Islet precursor cell (in vitro differentiated cells): ENCODE results near the gene UBA6.
"Not testable (repeated sequence)": the region's sequence is repeated elsewhere in the genome, so short reads cannot be mapped to it uniquely, and the experiment has no call there.

Experiments used
- DNase-seq: peaks from one replicate; pipeline ENCODE4 v3.0.0-alpha.2; 2018

The UBA6 gene

GRCh38 chr4:67659065-67659464 lies 41.9 kb downstream of the UBA6 start:
- no peak for DNase-seq

GRCh38 chr4:67658302-67658701 lies 42.7 kb downstream of the UBA6 start:
- no peak for DNase-seq

DNA sequence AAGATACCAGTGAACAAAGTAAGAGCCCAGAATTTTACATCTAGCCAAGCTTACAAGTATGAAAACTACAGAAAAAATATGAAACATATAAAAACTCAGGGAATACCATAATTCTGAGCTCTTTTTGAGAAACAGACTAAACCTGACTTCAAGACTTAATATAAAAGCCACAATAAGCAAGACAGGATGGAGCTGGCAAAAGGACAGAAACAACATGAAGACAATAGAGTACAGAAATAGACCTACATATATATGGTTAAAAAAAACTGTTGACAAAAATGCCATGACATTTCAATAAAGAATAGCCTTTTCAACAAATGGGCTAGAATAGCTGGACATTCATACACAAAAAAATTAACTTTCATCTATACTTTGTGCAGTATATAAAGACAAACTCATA lies 49.4 kb downstream of the UBA6 start:
- no peak for DNase-seq

DNA sequence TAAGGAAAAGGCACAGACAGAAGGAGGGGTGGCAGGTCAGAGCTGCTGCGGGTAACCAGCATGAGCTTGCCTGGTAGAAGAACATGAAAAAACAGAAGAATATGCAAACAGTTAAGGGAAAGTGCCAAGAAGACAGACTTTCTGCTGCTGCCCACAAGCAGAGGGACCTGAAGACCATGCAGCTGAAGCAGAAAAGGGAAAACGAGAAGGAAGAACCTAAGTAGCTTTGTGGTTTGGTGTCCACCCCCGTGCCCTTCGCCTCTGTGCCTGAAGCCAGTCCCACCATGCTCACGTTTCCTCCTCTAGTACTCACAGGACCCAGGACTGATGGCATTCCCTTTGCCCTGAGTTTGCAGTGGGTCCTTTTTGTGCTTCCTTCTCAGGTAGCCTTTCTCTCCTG lies 62.8 kb downstream of the UBA6 start:
- DNase-seq = no peak

GRCh38 chr4:67636978-67637377 lies 64.0 kb downstream of the UBA6 start:
- not testable (repeated sequence) for DNase-seq

DNA sequence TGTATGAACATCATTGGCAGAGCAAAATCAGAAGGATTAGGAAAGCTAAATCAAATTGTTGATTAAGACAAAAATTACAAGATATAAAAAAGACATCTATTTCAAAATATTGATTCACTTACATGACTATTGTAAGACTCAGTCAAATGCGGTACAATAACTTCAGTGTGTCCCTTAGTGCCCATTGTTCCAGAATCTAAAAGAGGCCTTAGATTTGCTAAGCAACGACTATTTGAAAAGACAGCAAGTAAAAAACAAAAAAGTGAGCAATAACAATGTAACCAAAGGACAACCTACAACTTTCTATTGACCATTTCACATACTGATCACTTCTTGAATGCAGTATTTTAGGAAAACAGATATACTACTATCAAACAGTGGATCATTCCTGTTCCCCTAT lies 65.6 kb downstream of the UBA6 start:
- no peak for DNase-seq

- no peak for DNase-seq
These were observed 66.2 kb downstream of the UBA6 start for GRCh38 chr4:67634741-67635140.

DNA sequence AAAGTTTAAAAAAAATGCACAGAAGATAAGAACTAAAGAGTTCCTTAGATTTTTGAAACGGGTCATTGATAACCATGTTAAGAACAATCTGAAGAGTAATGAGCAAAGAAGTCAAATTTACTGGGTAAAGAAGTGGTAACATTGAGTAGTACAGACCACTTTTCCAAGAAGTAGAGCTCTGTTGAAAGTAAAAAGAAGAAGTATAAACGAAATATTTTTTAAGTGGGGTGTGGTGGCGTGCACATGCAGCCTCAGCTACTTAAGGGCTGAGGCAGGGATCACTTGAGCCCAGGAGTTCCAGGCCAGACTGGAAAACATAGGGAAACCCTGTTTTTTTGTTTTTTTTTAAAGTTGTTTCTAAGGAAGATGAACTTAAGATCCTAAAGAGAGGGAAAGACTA lies 68.5 kb downstream of the UBA6 start:
- no peak for DNase-seq

- DNase-seq = no peak
These were observed 76.0 kb downstream of the UBA6 start for GRCh38 chr4:67624939-67625338.

DNA sequence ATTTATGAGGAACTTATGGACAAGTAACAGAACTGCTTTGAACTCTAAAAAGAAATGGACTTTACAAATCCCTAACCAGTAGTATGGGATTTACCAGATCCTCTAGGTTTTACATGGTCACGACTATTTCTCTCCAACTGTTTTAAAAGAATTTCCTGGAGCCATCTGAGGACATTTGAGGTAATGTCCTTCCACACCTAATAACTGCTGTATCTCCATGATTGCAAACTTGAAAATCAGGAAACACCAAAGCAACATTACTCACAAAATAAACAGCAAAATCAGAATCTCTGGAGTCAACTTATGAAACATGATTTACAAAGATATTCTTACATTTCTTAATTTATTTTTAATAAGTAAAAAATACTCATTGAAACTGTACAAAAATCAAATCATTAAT lies 84.5 kb downstream of the UBA6 start:
- DNase-seq = no peak

GRCh38 chr4:67615119-67615518 lies 85.8 kb downstream of the UBA6 start:
- DNase-seq = no peak

DNA sequence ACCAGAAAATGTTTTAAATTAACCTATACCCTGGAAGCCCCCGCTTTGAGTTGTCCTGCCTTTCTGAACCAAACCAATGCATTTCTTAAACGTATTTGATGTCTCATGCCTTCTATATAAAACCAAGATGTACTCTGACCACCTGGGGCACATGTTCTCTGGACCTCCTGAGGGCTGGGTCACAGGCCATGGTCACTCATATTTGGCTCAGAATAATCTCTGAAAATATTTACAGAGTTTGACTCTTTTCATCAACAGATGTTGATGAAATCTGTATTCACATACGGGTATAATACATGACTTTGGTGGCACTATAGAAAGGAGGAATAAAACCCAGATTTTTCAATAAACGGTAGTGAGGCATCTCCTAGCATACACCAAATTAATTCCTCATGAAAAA lies 86.8 kb downstream of the UBA6 start:
- no peak for DNase-seq

- no peak for DNase-seq
These were observed 92.9 kb downstream of the UBA6 start for GRCh38 chr4:67608027-67608426.

DNA sequence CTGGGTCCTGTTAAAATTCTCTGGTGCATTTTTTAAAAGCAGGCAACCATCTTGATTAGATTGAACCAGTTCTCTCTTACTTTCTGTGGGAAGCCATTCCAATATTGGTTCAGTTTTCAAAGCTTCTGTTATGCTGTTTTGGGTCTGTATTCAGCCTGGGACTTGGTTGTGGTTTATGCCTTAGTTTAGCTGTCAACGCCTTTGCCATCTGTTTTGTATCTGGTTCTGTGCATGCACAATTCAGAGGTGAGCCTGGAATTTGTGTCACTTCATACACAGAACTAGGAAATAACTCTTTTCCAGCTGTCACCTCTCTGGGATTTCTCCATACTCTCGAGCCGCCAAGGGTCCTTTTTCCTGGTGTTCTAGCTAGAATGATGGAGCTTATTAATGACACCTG lies 96.2 kb downstream of the UBA6 start:
- DNase-seq = no peak

DNA sequence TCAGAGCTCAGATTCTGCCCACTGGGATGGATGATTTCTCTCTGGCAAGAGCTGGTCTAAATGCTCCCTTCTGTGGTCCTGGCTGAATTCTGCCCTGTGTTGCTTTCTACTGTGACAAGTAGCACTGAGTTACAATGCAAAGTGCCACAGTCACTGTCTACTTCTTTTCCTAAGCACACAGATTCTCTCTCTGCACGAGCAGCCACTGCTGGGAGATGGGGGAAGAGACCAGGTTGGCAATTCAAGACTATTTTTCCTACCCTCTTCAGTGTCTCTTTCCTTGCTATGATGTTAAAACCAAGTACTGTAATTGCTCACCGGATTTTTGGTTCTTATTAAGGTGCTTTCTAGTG lies 97.0 kb downstream of the UBA6 start:
- DNase-seq = no peak

DNA sequence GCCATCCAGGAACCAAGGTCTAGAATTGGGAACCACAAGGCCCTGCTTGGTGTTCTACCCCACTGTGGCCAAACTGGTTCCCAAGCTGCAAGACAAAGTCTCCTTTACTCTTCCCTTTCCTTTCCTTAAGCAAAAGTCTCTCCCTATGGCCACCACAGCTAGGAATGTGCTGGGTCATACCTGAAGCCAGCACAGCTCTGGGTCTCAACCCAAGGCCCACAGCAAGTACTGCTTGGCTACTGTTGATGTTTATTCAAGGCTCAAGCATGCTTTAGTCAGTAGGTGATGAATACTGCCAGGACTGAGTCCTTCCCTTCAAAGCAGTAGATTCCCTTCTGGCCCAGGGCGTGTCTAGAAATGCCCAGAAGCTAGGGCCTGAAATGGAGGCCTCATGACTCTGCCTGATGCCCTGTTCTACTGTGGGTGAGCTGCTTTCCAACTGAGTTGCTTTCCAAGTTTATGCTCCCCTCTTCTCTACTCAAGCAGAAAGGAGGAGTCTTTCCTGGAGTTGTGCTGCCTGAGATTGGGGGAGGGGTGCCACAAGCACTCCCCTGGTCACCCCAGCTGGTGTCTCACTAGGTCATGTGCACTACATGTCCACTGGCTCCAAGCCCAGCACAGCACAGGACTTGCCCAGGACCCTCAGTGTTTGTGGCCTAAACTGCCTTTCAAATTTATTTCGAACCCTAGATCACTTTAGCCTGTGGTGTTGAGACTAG lies 97.5 kb downstream of the UBA6 start:
- DNase-seq = no peak

- no peak for DNase-seq
These were observed 107.2 kb downstream of the UBA6 start for GRCh38 chr4:67593741-67594175.

DNA sequence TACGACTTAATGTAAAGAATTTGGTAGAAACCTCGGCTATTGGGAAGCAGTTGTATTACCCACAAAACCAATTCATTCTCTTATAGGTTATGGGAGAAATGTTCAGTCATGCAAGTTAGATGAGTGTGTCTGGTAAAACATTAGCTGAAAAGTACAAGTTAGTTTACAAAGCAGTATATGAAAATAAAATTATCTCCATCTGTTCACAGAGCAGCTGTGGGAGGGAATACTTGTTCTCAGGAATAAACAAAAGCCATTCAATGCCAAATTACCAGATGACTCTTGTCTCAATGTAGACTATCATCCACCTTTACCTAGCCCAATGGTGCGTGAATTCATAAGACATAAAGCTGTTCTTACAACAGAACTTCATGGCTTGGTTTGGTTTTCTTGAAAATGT lies 113.8 kb downstream of the UBA6 start:
- no peak for DNase-seq

DNA sequence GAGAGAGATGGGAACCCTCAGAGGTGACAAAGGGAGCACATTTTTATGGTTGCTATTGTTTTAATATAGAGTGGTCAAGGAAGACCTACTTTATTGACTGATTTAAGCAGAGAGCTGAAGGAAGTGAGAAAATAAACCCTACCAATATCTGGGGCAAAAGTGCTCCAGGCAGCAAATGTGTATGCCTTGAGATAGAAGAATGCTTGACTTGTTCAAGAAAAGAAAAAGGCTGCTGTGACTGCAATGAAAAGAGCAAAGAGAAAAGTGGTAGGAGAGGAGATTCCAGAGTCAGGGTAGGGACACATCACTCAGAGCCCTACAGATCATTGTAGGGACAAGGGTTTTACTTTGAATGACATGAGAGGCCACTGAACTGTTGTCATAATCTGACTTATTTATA lies 116.5 kb downstream of the UBA6 start:
- no peak for DNase-seq

GRCh38 chr4:67581913-67582312 lies 119.0 kb downstream of the UBA6 start:
- no peak for DNase-seq

GRCh38 chr4:67581208-67581857 lies 119.6 kb downstream of the UBA6 start:
- no peak for DNase-seq

DNA sequence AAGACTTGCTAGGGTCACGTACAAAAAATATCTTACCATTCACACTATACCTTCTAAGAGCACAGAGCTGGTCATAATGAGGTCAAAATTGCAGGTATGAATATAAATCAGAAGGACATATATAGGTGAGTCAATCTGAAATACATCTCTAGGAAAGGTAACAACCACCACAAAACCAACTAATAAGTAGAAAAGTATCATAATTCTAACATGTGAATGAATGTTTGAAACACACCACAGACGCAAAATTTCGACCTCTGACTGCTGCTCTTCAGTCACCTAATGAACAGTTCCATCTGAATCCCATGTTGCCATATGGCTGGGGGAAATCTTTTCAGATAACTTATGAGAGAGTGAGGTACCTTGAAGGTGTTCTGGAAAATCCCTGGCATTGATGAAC lies 120.4 kb downstream of the UBA6 start:
- DNase-seq = no peak

GRCh38 chr4:67576538-67576937 lies 124.4 kb downstream of the UBA6 start:
- no peak for DNase-seq

- no peak for DNase-seq
These were observed 124.9 kb downstream of the UBA6 start for GRCh38 chr4:67576059-67576466.
